IPS-NIHi7 (cell line): ENCODE measurements around the gene PPP1R2.
"Not testable (repeated sequence)": the region's sequence is repeated elsewhere in the genome, so short reads cannot be mapped to it uniquely, and the experiment has no call there.

Experiments
- DNase-seq: peaks from one replicate; pipeline ENCODE4 v3.0.0; 2012; ENCODE audit warnings: mixed read lengths; ENCODE audit errors: extremely low spot score

The PPP1R2 gene

GRCh38 chr3:195539479-195539878 is 3.6 kb downstream of the PPP1R2 start:
- DNase-seq = no peak

- no peak for DNase-seq
Observed at GRCh38 chr3:195537995-195538394, 5.1 kb downstream of the PPP1R2 start.

- no peak for DNase-seq
Observed at GRCh38 chr3:195535293-195535692, 7.8 kb downstream of the PPP1R2 start.

GRCh38 chr3:195532834-195533233 is 10.3 kb downstream of the PPP1R2 start:
- no peak for DNase-seq

GRCh38 chr3:195532345-195532744 is 10.8 kb downstream of the PPP1R2 start:
- no peak for DNase-seq

- DNase-seq = no peak
Observed at GRCh38 chr3:195531683-195532082, 11.4 kb downstream of the PPP1R2 start.

GRCh38 chr3:195526492-195526891 is 16.6 kb downstream of the PPP1R2 start:
- no peak for DNase-seq

GRCh38 chr3:195524171-195524896 is 18.8 kb downstream of the PPP1R2 start:
- DNase-seq = no peak

- DNase-seq = peak; percentile 26
Observed at GRCh38 chr3:195522254-195523023, 20.7 kb downstream of the PPP1R2 start.

- DNase-seq = no peak
Observed at GRCh38 chr3:195517030-195517429, 26.1 kb downstream of the PPP1R2 start.

- DNase-seq = not testable (repeated sequence)
Observed at GRCh38 chr3:195514610-195515235, 28.4 kb downstream of the PPP1R2 start.

- no peak for DNase-seq
Observed at GRCh38 chr3:195512798-195513345, 30.3 kb downstream of the PPP1R2 start.

GRCh38 chr3:195511136-195511535 is 32.0 kb downstream of the PPP1R2 start:
- no peak for DNase-seq

GRCh38 chr3:195508185-195508584 is 34.9 kb downstream of the PPP1R2 start:
- no peak for DNase-seq

GRCh38 chr3:195475614-195476013 is 67.5 kb downstream of the PPP1R2 start:
- DNase-seq = no peak

GRCh38 chr3:195475116-195475515 is 68.0 kb downstream of the PPP1R2 start:
- not testable (repeated sequence) for DNase-seq

GRCh38 chr3:195468841-195469240 is 74.3 kb downstream of the PPP1R2 start:
- DNase-seq = no peak

GRCh38 chr3:195468391-195468776 is 74.7 kb downstream of the PPP1R2 start:
- no peak for DNase-seq

GRCh38 chr3:195467641-195468390 is 75.3 kb downstream of the PPP1R2 start:
- DNase-seq = no peak

GRCh38 chr3:195466251-195466650 is 76.9 kb downstream of the PPP1R2 start:
- no peak for DNase-seq
